ENCODE measurements around the gene RABGAP1L. TPM values are rescaled to one million over a fixed set of nuclear protein-coding genes. Genes with fewer than 3 reads are reported as not detected.

Gene RABGAP1L
- total and polyA plus RNA-seq, 2 donors from 2014 or later = 16.2 to 48.5 TPM

DNA sequence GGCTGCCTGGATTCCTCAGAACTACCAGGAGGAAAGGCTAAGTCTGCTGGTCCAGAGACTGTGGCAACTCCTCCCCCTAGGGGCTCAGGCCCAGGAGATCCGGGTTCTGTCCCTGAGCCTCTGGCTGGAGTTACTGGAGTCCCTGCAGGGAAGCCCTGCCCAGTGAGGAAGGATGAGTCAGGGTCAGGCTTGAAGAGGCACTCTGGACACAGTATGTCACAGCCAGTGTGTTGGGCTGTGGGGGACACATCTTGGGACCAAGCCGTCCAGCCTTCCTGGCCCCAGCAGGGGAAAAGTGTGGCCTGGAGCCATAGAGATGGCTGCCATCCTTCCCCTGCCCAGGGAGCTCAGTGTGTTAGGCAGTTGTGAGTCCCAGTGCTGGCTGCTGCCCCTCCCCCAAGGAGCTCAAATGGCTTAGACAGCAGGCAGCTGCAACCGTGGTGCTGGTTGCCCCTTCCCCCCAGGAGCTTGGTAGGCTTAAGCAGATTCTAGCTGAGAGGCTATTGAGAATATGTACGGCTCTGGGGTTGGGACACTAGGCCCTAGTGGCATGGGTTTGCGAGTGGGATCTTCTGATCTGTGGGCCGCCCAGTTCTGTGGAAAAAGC lies 28.2 kb upstream of the RABGAP1L start:
- H3K36me3 ChIP-seq (ENCODE audit: control insufficient read depth in 2 of 3, insufficient read depth in 3 of 3, low read length in 3 of 3) = no peaks in the 10 kb centered on the region
- FAIRE-seq (no peak), DNase-seq (no peak)
- H3K9me3 ChIP-seq (ENCODE audit: control insufficient read depth in 2 of 3, insufficient read depth in 1 of 3, low read length in 3 of 3) = no peaks in the 10 kb centered on the region
- TF ChIP-seq, protein P1, sequence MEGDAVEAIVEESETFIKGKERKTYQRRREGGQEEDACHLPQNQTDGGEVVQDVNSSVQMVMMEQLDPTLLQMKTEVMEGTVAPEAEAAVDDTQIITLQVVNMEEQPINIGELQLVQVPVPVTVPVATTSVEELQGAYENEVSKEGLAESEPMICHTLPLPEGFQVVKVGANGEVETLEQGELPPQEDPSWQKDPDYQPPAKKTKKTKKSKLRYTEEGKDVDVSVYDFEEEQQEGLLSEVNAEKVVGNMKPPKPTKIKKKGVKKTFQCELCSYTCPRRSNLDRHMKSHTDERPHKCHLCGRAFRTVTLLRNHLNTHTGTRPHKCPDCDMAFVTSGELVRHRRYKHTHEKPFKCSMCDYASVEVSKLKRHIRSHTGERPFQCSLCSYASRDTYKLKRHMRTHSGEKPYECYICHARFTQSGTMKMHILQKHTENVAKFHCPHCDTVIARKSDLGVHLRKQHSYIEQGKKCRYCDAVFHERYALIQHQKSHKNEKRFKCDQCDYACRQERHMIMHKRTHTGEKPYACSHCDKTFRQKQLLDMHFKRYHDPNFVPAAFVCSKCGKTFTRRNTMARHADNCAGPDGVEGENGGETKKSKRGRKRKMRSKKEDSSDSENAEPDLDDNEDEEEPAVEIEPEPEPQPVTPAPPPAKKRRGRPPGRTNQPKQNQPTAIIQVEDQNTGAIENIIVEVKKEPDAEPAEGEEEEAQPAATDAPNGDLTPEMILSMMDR (IDR thresholded peaks at IDR 0.05; ENCODE audit: borderline replicate concordance, extremely low read depth, insufficient read depth) = no peak
- no peak overlapping the region for H3K9ac ChIP-seq (ENCODE audit: low read length in 3 of 3)
- intact Hi-C loops (cut with DNase I) = no loop called here
- H3K27ac ChIP-seq (ENCODE audit: low read depth in 2 of 2, low read length in 2 of 2) = no peak overlapping the region
- no peak overlapping the region for H3K4me3 ChIP-seq (ENCODE audit: low read length in 3 of 3)
- no peaks in the 10 kb centered on the region for H3K4me1 ChIP-seq (ENCODE audit: control insufficient read depth in 2 of 3, insufficient read depth in 2 of 3, low read depth in 1 of 3, low read length in 3 of 3)
- no peaks in the 10 kb centered on the region for H3K27me3 ChIP-seq (ENCODE audit: control insufficient read depth, insufficient read depth, low read length)

- TF ChIP-seq, protein P1 (IDR thresholded peaks at IDR 0.05; ENCODE audit: borderline replicate concordance, extremely low read depth, insufficient read depth) = no peak
- peak; percentile 95 for FAIRE-seq
- H3K36me3 ChIP-seq (ENCODE audit: control insufficient read depth in 2 of 3, insufficient read depth in 3 of 3, low read length in 3 of 3) = no peaks in the 10 kb centered on the region
- intact Hi-C loops (cut with DNase I) = no loop called here
- no peak overlapping the region for H3K4me3 ChIP-seq (ENCODE audit: low read length in 3 of 3)
- peak in 2 of 5 donors; percentile 27 to 40 for DNase-seq
- no peak overlapping the region for H3K9ac ChIP-seq (ENCODE audit: low read length in 3 of 3)
- H3K4me1 ChIP-seq (ENCODE audit: control insufficient read depth in 2 of 3, insufficient read depth in 2 of 3, low read depth in 1 of 3, low read length in 3 of 3) = no peaks in the 10 kb centered on the region
- H3K9me3 ChIP-seq (ENCODE audit: control insufficient read depth in 2 of 3, insufficient read depth in 1 of 3, low read length in 3 of 3) = no peaks in the 10 kb centered on the region
- H3K27ac ChIP-seq (ENCODE audit: low read depth in 2 of 2, low read length in 2 of 2) = no peak overlapping the region
- H3K27me3 ChIP-seq (ENCODE audit: control insufficient read depth, insufficient read depth, low read length) = no peaks in the 10 kb centered on the region
Measured at GRCh38 chr1:174134003-174134659, 25.2 kb upstream of the RABGAP1L start.

DNA sequence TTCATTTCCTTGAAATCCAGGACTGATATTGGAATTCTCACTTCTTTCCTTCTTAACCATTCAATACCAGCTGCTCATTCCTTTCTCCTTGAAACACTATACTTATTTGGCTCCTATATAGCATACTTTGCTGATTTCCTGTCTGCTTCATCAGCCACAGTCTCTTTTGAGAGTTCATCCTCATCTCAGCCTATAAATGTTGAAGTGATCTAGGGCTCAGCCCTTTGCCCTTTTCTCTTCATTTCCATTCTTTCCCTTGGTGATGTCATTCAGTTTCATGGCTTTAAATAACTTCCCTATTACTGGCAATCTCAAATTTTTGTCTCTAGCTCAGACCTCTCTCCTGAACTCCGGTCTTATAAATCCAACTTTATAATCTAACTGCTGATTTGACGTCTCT lies 24.1 kb upstream of the RABGAP1L start:
- intact Hi-C loops (cut with DNase I) = no loop called here
- TF ChIP-seq, protein P1 (IDR thresholded peaks at IDR 0.05; ENCODE audit: borderline replicate concordance, extremely low read depth, insufficient read depth) = no peak
- H3K36me3 ChIP-seq (ENCODE audit: control insufficient read depth in 2 of 3, insufficient read depth in 3 of 3, low read length in 3 of 3) = no peaks in the 10 kb centered on the region
- H3K9me3 ChIP-seq (ENCODE audit: control insufficient read depth in 2 of 3, insufficient read depth in 1 of 3, low read length in 3 of 3) = no peaks in the 10 kb centered on the region
- DNase-seq (no peak), FAIRE-seq (no peak)
- no peak overlapping the region for H3K9ac ChIP-seq (ENCODE audit: low read length in 3 of 3)
- no peaks in the 10 kb centered on the region for H3K4me1 ChIP-seq (ENCODE audit: control insufficient read depth in 2 of 3, insufficient read depth in 2 of 3, low read depth in 1 of 3, low read length in 3 of 3)
- H3K27ac ChIP-seq (ENCODE audit: low read depth in 2 of 2, low read length in 2 of 2) = no peak overlapping the region
- H3K4me3 ChIP-seq (ENCODE audit: low read length in 3 of 3) = no peak overlapping the region
- H3K27me3 ChIP-seq (ENCODE audit: control insufficient read depth, insufficient read depth, low read length) = no peaks in the 10 kb centered on the region
